Stimulated activated CD4-positive, alpha-beta T cell treated with anti-CD3 and anti-CD28 coated beads, Interleukin-12 subunit alpha, Interleukin-12 subunit beta, amount 100 ng/mL, for 48 hours (primary cell): ENCODE measurements around the gene ZNF205.
"Not testable (repeated sequence)": the region's sequence is repeated elsewhere in the genome, so short reads cannot be mapped to it uniquely, and the experiment has no call there.

Experiments
- DNase-seq, 3 donors: peaks; one replicate each; pipeline ENCODE4 v3.0.0-alpha.2; 2020; ENCODE audit warnings: low read depth in 2 of 3, low spot score in 1 of 3

ZNF205 gene

GRCh38 chr16:3131755-3132377, 19.5 kb downstream of the ZNF205 start:
- DNase-seq = peak; percentile 22 to 37 (median 29)

- DNase-seq = no peak
These were observed 21.5 kb downstream of the ZNF205 start for GRCh38 chr16:3133844-3134243.

- peak; percentile 83 to 91 (median 90) for DNase-seq
These were observed 22.1 kb downstream of the ZNF205 start, which contains the start of gene ZNF213 for GRCh38 chr16:3134338-3135125. Gene ZNF213, plus strand, starts transcription at chr16:3135029. Its CDS starts 2,252 bp downstream, at chr16:3137281.

- DNase-seq = no peak
These were observed 22.8 kb downstream of the ZNF205 start for GRCh38 chr16:3135126-3135715.

- DNase-seq = no peak
These were observed 24.9 kb downstream of the ZNF205 start for GRCh38 chr16:3137267-3137666.

- no peak for DNase-seq
These were observed 26.0 kb downstream of the ZNF205 start for GRCh38 chr16:3138342-3138741.

GRCh38 chr16:3138823-3139426, 26.5 kb downstream of the ZNF205 start:
- DNase-seq = no peak

GRCh38 chr16:3139561-3139960, 27.2 kb downstream of the ZNF205 start:
- DNase-seq = not testable (repeated sequence)

GRCh38 chr16:3140603-3141427, 28.4 kb downstream of the ZNF205 start:
- DNase-seq = no peak

GRCh38 chr16:3141781-3142311, 29.5 kb downstream of the ZNF205 start:
- DNase-seq = no peak

- no peak for DNase-seq
These were observed 29.9 kb downstream of the ZNF205 start for GRCh38 chr16:3142327-3142726.

- no peak for DNase-seq
These were observed 30.4 kb downstream of the ZNF205 start for GRCh38 chr16:3142770-3143169.

GRCh38 chr16:3143189-3143588, 30.8 kb downstream of the ZNF205 start:
- no peak for DNase-seq

GRCh38 chr16:3143598-3144320, 31.4 kb downstream of the ZNF205 start:
- DNase-seq = no peak

- DNase-seq = no peak
These were observed 32.1 kb downstream of the ZNF205 start for GRCh38 chr16:3144321-3144983.

GRCh38 chr16:3145151-3145550, 32.8 kb downstream of the ZNF205 start:
- DNase-seq = no peak

- DNase-seq = no peak
These were observed 33.3 kb downstream of the ZNF205 start for GRCh38 chr16:3145660-3146059.

- DNase-seq = no peak
These were observed 34.8 kb downstream of the ZNF205 start for GRCh38 chr16:3147046-3147756.

GRCh38 chr16:3147757-3148104, 35.3 kb downstream of the ZNF205 start:
- no peak for DNase-seq
